ENCODE results near the gene SUN3.

Gene SUN3

DNA sequence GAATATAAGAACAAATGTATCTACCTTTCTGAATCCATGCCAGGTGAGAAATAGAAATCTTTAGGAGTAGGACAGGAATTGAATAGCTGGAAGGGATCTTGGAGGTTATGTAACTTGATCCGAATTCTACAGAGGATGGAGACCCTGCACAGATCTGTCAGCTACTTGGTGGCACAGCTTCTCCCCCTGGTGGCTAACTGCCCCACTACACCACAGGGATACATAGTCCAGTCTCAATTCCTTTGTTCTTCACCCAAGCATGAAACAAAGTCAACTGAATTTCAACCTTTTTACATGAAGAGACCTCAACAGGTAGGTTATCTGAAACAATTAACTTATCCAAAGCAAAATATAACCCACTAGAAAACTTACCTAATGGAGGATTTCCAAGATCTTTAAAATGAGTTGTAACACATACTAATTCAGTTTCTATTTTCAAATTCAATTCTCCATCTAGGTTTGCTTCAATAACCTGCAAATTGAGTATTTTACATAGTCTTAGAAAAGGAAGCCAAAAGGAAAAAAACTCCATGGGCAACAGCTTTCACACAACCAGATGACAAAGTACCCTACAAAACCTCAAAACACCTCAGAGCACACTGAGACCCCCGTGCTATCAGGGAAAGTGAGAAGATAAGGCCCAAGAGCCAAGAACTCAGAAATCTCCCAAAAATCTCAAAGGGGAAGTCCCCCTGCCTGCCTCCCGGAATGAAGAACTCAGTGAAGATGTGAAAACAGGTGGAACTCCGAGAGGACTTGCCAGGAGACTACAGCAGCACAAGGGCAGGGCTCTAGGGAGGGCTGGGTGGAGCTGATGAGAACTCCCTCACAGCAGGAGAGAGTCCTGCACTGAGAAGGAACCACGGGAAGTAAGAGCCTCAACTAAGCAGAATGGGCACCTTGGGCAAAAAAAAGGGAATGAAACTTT, 59.8 kb downstream of the SUN3 start:
- FAIRE-seq (peak; percentile 89), DNase-seq (ENCODE audit: insufficient read length, low spot score) (peak; percentile 59)
- TF ChIP-seq POU2F2 (IDR thresholded peaks at IDR 0.05; ENCODE audit: low read depth, low read length) (no peak), SPI1 (IDR thresholded peaks at IDR 0.05; ENCODE audit: low read depth, low read length) (no peak), TAF1 (IDR thresholded peaks at IDR 0.05; ENCODE audit: low read depth, low read length) (no peak)

DNA sequence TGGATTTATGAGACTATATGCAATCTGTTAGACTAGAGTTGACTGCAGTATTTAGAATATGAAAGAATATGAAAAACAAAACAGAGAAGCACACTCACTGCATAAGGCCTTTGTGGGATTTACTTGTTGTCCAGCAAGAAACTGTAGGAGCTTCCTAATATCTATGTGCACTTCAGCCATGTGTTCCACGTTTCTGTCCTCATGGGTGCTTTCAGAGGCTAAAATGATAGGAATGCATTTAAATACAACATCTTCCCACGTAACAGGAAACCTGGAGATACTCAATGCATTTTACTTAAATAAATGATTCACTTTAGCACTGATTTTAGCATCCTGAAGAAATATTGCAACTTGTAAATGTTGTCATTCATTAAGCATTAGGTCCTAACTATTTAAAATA, 61.2 kb downstream of the SUN3 start:
- FAIRE-seq = no peak
- no peak for TF ChIP-seq SPI1 (IDR thresholded peaks at IDR 0.05; ENCODE audit: low read depth, low read length)
- no peak for TF ChIP-seq POLR2A (IDR thresholded peaks at IDR 0.05; ENCODE audit: low read depth, low read length)
- TF ChIP-seq POLR2AphosphoS5 (IDR thresholded peaks at IDR 0.05; ENCODE audit: low read depth, low read length) = no peak
- TF ChIP-seq TAF1 (IDR thresholded peaks at IDR 0.05; ENCODE audit: low read depth, low read length) = no peak
- no peak for TF ChIP-seq POU2F2 (IDR thresholded peaks at IDR 0.05; ENCODE audit: low read depth, low read length)
- no peak for TF ChIP-seq PAX5 (IDR thresholded peaks at IDR 0.05; ENCODE audit: insufficient read depth, low read length, severe bottlenecking)
- no peak for DNase-seq (ENCODE audit: insufficient read length, low spot score)

DNA sequence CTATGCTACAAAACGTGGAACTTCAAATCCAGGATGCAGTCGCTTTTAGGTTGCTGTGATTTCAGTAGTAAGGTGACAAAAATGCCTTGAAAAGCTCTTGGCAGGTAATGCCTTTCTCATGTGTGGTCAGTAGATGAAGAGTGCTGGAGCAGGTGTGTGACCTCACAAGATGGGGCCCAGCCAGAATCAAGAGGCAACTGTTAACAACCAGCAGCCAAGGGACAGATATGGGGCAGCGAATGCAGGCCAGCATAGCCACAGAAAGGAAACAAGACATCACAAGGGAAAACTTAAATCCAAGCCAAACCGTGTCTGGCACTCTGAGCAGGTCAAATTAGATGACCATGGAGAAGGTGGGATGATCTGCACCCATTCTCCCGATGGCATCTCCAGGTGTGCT, 61.8 kb downstream of the SUN3 start:
- no peak for FAIRE-seq
- DNase-seq (ENCODE audit: insufficient read length, low spot score) = no peak
- no peak for TF ChIP-seq SPI1 (IDR thresholded peaks at IDR 0.05; ENCODE audit: low read depth, low read length)
- TF ChIP-seq POLR2AphosphoS5 (IDR thresholded peaks at IDR 0.05; ENCODE audit: low read depth, low read length) = no peak
- no peak for TF ChIP-seq POLR2A (IDR thresholded peaks at IDR 0.05; ENCODE audit: low read depth, low read length)
- no peak for TF ChIP-seq TAF1 (IDR thresholded peaks at IDR 0.05; ENCODE audit: low read depth, low read length)
- TF ChIP-seq PAX5 (IDR thresholded peaks at IDR 0.05; ENCODE audit: insufficient read depth, low read length, severe bottlenecking) = no peak
- TF ChIP-seq POU2F2 (IDR thresholded peaks at IDR 0.05; ENCODE audit: low read depth, low read length) = no peak

DNA sequence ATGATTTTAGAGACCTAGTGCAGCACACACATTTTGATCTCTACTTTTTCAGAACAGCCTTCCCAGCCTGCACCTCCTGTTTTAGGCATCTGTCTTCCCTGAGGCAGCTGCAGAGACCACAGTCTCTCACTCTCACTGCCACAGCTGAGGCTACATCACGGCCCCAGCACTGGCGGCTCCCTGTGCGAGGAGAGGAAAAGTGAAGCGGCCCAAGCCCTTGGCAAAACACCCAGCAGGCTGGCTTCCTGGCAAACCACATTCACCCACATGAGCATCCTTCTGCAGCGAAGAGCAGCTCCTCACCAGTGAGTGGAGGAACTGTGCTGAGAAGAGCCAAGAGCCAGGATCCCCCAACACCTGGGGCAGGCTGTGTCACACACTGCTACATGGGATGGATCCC, 63.5 kb downstream of the SUN3 start:
- DNase-seq (ENCODE audit: insufficient read length, low spot score) (no peak), FAIRE-seq (no peak)
- TF ChIP-seq PAX5 (IDR thresholded peaks at IDR 0.05; ENCODE audit: insufficient read depth, low read length, severe bottlenecking) (no peak), TAF1 (IDR thresholded peaks at IDR 0.05; ENCODE audit: low read depth, low read length) (no peak), POU2F2 (IDR thresholded peaks at IDR 0.05; ENCODE audit: low read depth, low read length) (no peak), SPI1 (IDR thresholded peaks at IDR 0.05; ENCODE audit: low read depth, low read length) (no peak), POLR2AphosphoS5 (IDR thresholded peaks at IDR 0.05; ENCODE audit: low read depth, low read length) (no peak), POLR2A (IDR thresholded peaks at IDR 0.05; ENCODE audit: low read depth, low read length) (no peak)

DNA sequence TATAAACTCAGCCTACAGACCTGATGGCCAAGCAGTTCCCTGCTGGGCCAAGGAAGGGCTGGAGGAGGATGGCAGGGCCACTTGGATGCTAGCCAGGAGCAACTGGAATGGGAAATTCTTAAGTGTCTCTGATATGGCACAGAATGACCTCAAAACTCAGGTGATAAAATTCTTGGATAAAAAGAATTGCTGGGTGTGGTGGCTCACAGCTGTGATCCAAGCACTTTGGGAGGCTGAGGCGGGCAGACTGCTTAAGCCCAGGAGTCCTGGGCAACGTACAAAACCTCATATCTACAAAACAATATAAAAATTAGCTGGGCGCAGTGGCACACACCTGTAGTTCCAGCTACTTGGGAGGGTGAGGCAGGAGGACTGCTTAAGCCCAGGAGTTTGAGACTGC, 66.6 kb downstream of the SUN3 start:
- no peak for DNase-seq (ENCODE audit: insufficient read length, low spot score)
- FAIRE-seq = no peak
- TF ChIP-seq POLR2AphosphoS5 (IDR thresholded peaks at IDR 0.05; ENCODE audit: low read depth, low read length) (no peak), SPI1 (IDR thresholded peaks at IDR 0.05; ENCODE audit: low read depth, low read length) (no peak), TAF1 (IDR thresholded peaks at IDR 0.05; ENCODE audit: low read depth, low read length) (no peak), POLR2A (IDR thresholded peaks at IDR 0.05; ENCODE audit: low read depth, low read length) (no peak), PAX5 (IDR thresholded peaks at IDR 0.05; ENCODE audit: insufficient read depth, low read length, severe bottlenecking) (no peak), POU2F2 (IDR thresholded peaks at IDR 0.05; ENCODE audit: low read depth, low read length) (no peak)

DNA sequence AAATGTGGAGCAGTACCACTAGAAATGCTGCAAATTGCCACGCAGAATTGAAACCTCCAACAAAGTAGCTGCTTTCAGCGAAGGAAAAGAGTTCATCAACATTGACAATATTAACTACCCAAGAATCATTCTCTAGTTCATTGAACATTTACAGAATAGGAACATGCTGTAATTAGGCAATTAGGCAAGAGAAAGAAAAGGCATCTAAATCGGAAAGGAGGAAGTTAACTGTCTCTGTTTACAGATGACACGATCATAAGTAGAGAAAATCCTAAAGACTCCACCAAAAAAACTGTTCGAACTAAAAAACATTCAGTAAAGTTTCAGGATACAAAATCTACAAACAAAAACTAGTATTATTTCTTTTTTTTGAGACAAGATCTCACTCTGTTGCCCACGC, 71.8 kb downstream of the SUN3 start:
- FAIRE-seq = no peak
- TF ChIP-seq POU2F2 (IDR thresholded peaks at IDR 0.05; ENCODE audit: low read depth, low read length) (no peak), PAX5 (IDR thresholded peaks at IDR 0.05; ENCODE audit: insufficient read depth, low read length, severe bottlenecking) (no peak), TAF1 (IDR thresholded peaks at IDR 0.05; ENCODE audit: low read depth, low read length) (no peak), POLR2A (IDR thresholded peaks at IDR 0.05; ENCODE audit: low read depth, low read length) (no peak), POLR2AphosphoS5 (IDR thresholded peaks at IDR 0.05; ENCODE audit: low read depth, low read length) (no peak), SPI1 (IDR thresholded peaks at IDR 0.05; ENCODE audit: low read depth, low read length) (no peak)

DNA sequence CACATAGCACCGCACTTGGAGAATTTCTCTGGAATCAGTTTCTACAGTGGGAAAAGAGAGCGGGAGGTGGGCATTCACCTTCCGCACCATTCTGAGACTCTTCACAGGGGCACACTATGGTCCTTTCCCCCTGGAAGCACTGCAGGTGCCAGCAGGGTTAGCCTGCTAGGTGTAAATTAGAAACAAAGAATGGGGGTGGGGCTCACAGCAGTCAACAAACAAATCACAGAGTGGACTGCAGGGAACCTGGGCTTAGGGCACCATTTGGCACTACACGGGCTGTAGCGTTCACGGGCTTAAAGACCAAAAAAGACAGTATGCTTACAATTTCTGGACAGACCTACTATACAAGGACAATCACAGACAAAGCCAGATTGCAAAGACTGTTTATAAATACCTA, 72.7 kb downstream of the SUN3 start:
- TF ChIP-seq PAX5 (IDR thresholded peaks at IDR 0.05; ENCODE audit: insufficient read depth, low read length, severe bottlenecking) = no peak
- TF ChIP-seq POU2F2 (IDR thresholded peaks at IDR 0.05; ENCODE audit: low read depth, low read length) = no peak
- no peak for TF ChIP-seq POLR2A (IDR thresholded peaks at IDR 0.05; ENCODE audit: low read depth, low read length)
- no peak for TF ChIP-seq SPI1 (IDR thresholded peaks at IDR 0.05; ENCODE audit: low read depth, low read length)
- TF ChIP-seq TAF1 (IDR thresholded peaks at IDR 0.05; ENCODE audit: low read depth, low read length) = no peak
- no peak for TF ChIP-seq POLR2AphosphoS5 (IDR thresholded peaks at IDR 0.05; ENCODE audit: low read depth, low read length)
- no peak for FAIRE-seq

More for the DNA sequence above, 71.8 kb downstream of the SUN3 start:
- no peak for DNase-seq (ENCODE audit: insufficient read length, low spot score)

DNA sequence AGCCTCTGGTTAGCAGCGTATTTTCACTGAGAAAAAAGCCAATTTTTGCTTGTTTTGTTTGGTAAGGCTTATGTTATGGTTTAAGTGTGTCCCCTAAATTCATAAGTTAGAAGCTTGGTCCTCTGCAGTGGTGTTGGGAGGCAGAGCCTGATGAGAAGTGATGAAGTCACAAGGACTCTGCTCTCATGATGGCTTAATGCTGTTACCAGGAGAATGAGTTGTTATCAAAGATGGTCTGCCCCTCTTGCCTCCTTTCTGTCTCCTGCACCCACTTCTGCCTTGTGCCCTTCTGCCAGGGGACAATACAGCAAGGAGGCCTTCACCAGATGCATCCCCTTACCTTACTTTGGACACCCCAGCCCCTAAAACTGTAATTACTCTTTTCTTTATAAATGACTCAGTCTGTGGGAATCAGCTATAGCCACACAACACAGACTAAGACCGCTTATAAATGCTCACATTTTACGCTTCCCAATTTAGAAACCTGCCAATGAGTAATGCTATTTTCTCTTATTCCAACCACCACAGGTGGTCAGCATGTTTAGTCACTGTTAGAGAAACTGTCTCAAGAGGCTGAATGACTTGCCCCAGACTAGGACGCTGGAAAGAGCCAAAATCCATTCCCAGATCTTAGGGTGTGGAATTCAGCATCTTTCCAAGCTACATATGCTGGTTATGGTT, 74.5 kb downstream of the SUN3 start:
- FAIRE-seq (no peak), DNase-seq (ENCODE audit: insufficient read length, low spot score) (no peak)
- no peak for TF ChIP-seq POLR2A (IDR thresholded peaks at IDR 0.05; ENCODE audit: low read depth, low read length)
- TF ChIP-seq PAX5 (IDR thresholded peaks at IDR 0.05; ENCODE audit: insufficient read depth, low read length, severe bottlenecking) = no peak
- no peak for TF ChIP-seq SPI1 (IDR thresholded peaks at IDR 0.05; ENCODE audit: low read depth, low read length)
- TF ChIP-seq TAF1 (IDR thresholded peaks at IDR 0.05; ENCODE audit: low read depth, low read length) = no peak
- TF ChIP-seq POLR2AphosphoS5 (IDR thresholded peaks at IDR 0.05; ENCODE audit: low read depth, low read length) = no peak
- no peak for TF ChIP-seq POU2F2 (IDR thresholded peaks at IDR 0.05; ENCODE audit: low read depth, low read length)

More for the DNA sequence above, 72.7 kb downstream of the SUN3 start:
- DNase-seq (ENCODE audit: insufficient read length, low spot score) = no peak

DNA sequence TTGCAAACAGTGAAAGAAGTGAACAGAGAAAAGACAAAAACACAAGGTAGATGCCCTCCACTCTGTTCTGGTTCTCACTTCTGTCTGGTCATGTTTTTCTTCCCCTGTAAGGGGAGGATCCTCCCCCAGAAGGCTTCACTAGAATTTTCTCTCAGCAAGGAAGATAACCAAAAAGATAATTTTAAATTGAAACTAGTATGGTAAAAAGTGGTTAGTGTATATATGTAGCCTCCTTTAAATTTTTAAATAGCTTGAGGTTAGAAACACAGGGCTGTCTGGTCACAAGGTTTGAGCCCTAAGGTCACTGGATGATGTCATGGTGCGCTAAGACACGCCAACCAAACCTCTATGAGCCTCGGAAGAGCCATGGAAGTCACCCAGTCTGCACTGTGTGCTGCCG, 75.1 kb downstream of the SUN3 start:
- no peak for DNase-seq (ENCODE audit: insufficient read length, low spot score)
- no peak for FAIRE-seq
- no peak for TF ChIP-seq PAX5 (IDR thresholded peaks at IDR 0.05; ENCODE audit: insufficient read depth, low read length, severe bottlenecking)
- TF ChIP-seq POLR2AphosphoS5 (IDR thresholded peaks at IDR 0.05; ENCODE audit: low read depth, low read length) = no peak
- TF ChIP-seq POLR2A (IDR thresholded peaks at IDR 0.05; ENCODE audit: low read depth, low read length) = no peak
- no peak for TF ChIP-seq SPI1 (IDR thresholded peaks at IDR 0.05; ENCODE audit: low read depth, low read length)
- no peak for TF ChIP-seq TAF1 (IDR thresholded peaks at IDR 0.05; ENCODE audit: low read depth, low read length)
- TF ChIP-seq POU2F2 (IDR thresholded peaks at IDR 0.05; ENCODE audit: low read depth, low read length) = no peak

All from GM12891 (cell line).